GM20431 (cell line): Measurements from ENCODE around the gene RBFA.

Experiments
- in situ Hi-C: fragments of 300-500 bp; cut with MseI, MboI; formaldehyde crosslinking; loops from one replicate; pipeline ENCODE4 v1.15.0; 2020; ENCODE audit warnings: low sequenced_read_pairs; ENCODE audit not compliant: unreplicated experiment

The RBFA gene

DNA sequence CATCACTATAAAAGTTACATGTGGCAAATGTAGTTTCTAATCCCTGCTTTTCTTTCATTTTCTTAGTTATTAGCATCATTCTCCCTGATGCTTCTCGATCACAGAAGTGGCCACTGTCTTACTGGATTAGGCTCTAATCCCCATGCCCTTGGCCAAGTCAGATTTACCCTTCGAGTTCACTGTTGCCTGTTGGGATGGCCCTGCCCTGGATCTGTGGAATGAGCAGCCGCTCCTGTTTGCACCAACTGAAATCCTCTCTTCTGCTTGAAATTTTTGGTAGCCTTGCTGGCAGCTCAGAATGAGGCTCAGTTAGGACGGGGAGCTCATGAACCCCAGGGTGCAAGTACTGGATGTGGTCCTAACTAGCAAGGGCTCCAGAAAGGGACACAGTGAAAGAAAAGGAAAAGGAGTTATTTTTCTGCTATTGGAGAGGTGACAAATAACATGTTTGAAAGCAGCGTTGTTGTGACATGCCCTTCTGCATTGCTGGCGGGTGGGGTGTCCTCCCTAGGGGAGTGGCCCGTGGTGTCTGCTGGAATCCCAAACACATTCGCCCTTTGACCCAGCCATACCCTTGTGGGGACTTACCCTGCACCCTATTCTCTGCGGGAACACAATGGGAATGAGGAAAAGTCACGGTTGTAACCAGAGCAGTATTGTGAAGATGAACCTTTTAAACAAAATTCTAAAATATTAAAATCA, 34.5 kb downstream of the RBFA start:
- in situ Hi-C loops = no loop called here

GRCh38 chr18:80070825-80071224, 36.6 kb downstream of the RBFA start:
- in situ Hi-C loops = no loop called here

DNA sequence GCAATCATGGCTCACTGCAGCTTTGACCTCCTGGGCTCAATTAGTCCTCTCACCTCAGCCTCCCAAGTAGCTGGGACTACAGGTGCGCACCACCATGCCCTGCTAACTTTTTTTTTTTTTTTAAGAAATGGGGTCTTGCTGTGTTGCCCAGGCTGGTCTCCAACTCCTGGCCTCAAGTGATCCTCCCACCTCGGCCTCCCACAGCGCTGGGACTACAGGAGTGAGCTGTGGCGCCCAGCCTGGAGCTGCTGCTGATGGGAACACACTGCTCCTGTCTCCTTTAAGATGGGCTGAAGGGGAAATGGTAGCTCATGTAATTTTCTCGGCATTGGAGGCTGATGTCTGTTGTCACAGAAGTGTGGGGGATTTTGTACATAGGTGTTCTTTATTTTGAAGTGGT, 39.9 kb downstream of the RBFA start:
- in situ Hi-C loops = no loop called here

- in situ Hi-C loops = no loop called here
These were observed 40.5 kb downstream of the RBFA start for GRCh38 chr18:80074697-80075096.

DNA sequence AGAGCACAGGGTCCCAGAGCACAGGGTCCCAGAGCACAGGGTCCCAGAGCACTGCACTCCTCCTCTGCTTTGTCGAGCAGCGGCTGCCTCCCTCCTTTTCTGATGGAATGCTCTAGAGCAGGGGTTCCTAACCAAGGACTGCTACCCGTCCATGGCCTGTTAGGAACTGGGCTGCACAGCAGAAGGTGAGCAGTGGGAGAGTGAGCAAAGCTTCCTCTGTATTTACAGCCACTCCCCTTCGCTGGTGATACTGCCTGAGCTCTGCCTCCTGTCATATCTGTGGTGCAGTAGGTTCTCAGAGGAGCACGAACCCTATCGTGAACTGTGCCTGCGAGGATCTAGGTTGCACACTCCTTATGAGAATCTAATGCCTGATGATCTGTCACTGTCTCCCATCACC, 41.7 kb downstream of the RBFA start:
- in situ Hi-C loops = no loop called here

GRCh38 chr18:80076379-80076778, 42.1 kb downstream of the RBFA start:
- in situ Hi-C loops = no loop called here

- in situ Hi-C loops = no loop called here
These were observed 43.6 kb downstream of the RBFA start for GRCh38 chr18:80077873-80078272.
